ENCODE measurements around the gene IL10RB. TPM values are rescaled to one million over a fixed set of nuclear protein-coding genes. Genes with fewer than 3 reads are reported as not detected.

Gene IL10RB
- total RNA-seq, 2 experiments from 2014 or later = 37.1 to 44.2 TPM

- H3K4me1 Mint-ChIP-seq (ENCODE audit: low read depth) = peaks cover 35% of the 10 kb centered on the region
- ATAC-seq (no peak), DNase-seq (no peak)
- ChIA-PET CTCF (interaction anchor here (1.3 to 1.4 kb wide), 2 partner anchors 26 to 138 kb away, joined by 3 to 6 read pairs; no protein-coding TSS in a partner anchor), POLR2A (interaction anchor here (0.6 kb wide), 1 partner anchor 137 kb away, joined by 4 read pairs; no protein-coding TSS in a partner anchor)
- no peak overlapping the region for H3K27ac Mint-ChIP-seq
- H3K4me3 Mint-ChIP-seq = no peak overlapping the region
- peaks cover 13% of the 10 kb centered on the region for H3K9me3 Mint-ChIP-seq (ENCODE audit: insufficient read depth)
- no peaks in the 10 kb centered on the region for H3K27me3 Mint-ChIP-seq (ENCODE audit: low read depth)
- H3K36me3 Mint-ChIP-seq (ENCODE audit: low read depth) = peaks cover 39% of the 10 kb centered on the region
Observed at GRCh38 chr21:33334824-33335223, 68.7 kb downstream of the IL10RB start.

GRCh38 chr21:33339135-33339534 is 73.0 kb downstream of the IL10RB start:
- Mint-ChIP-seq H3K4me3 (no peak overlapping the region), H3K36me3 (ENCODE audit: low read depth) (peaks cover 33% of the 10 kb centered on the region), H3K27me3 (ENCODE audit: low read depth) (no peaks in the 10 kb centered on the region), H3K4me1 (ENCODE audit: low read depth) (peaks cover 5% of the 10 kb centered on the region), H3K27ac (no peak overlapping the region), H3K9me3 (ENCODE audit: insufficient read depth) (no peaks in the 10 kb centered on the region)
- ATAC-seq = no peak
- ChIA-PET CTCF (interaction anchor here (1.5 to 6.8 kb wide), 2 partner anchors 8 to 22 kb away, joined by 4 to 38 read pairs; no protein-coding TSS in a partner anchor), POLR2A (no interaction called here)
- DNase-seq = no peak

GRCh38 chr21:33339918-33340317 is 73.8 kb downstream of the IL10RB start:
- Mint-ChIP-seq H3K27me3 (ENCODE audit: low read depth) (no peaks in the 10 kb centered on the region), H3K9me3 (ENCODE audit: insufficient read depth) (no peaks in the 10 kb centered on the region), H3K27ac (no peak overlapping the region), H3K4me1 (ENCODE audit: low read depth) (peaks cover 2% of the 10 kb centered on the region), H3K36me3 (ENCODE audit: low read depth) (peaks cover 34% of the 10 kb centered on the region), H3K4me3 (no peak overlapping the region)
- ChIA-PET CTCF (interaction anchor here (1.5 to 6.8 kb wide), 2 partner anchors 8 to 21 kb away, joined by 4 to 38 read pairs; no protein-coding TSS in a partner anchor), POLR2A (no interaction called here)
- DNase-seq (no peak), ATAC-seq (no peak)

GRCh38 chr21:33345751-33346238 is 79.6 kb downstream of the IL10RB start:
- ATAC-seq (no peak), DNase-seq (no peak)
- Mint-ChIP-seq H3K36me3 (ENCODE audit: low read depth) (peaks cover 57% of the 10 kb centered on the region), H3K27ac (no peak overlapping the region), H3K4me1 (ENCODE audit: low read depth) (peaks cover 3% of the 10 kb centered on the region), H3K4me3 (no peak overlapping the region), H3K9me3 (ENCODE audit: insufficient read depth) (no peaks in the 10 kb centered on the region), H3K27me3 (ENCODE audit: low read depth) (no peaks in the 10 kb centered on the region)
- CTCF ChIA-PET = interaction anchor here (0.7 to 7.7 kb wide), 4 partner anchors 8 to 15 kb away, joined by 3 to 75 read pairs (median 9); no protein-coding TSS in a partner anchor
- POLR2A ChIA-PET = no interaction called here

Other genes with a start within 250 kb of the IL10RB start
- gene OLIG2, start 240.4 kb upstream of the IL10RB start, total RNA-seq = not detected
- gene OLIG1, start 196.2 kb upstream of the IL10RB start, total RNA-seq = not detected
- gene IFNAR2, start 36.4 kb upstream of the IL10RB start, total RNA-seq = 10 to 100 TPM; 54.6 to 62.4 TPM
- gene IFNAR1, start 58.6 kb downstream of the IL10RB start, total RNA-seq = 10 to 100 TPM; 32.5 to 35.4 TPM
- gene IFNGR2, start 137.0 kb downstream of the IL10RB start, total RNA-seq = 1 to 10 TPM; 6.5 to 8.2 TPM
- 10 to 100 TPM; 34.9 to 37.5 TPM for gene TMEM50B, start 213.6 kb downstream of the IL10RB start, total RNA-seq
- gene DNAJC28, start 225.3 kb downstream of the IL10RB start, total RNA-seq = under 1 TPM; 0.40 to 0.73 TPM